GM19468 (cell line): Measurements from ENCODE around the gene WDFY4.

Source experiments
- ATAC-seq: cut with Tn5 transposase; IDR thresholded peaks from one replicate; pipeline ENCODE4 v1.9.1; 2021; ENCODE audit warnings: mild to moderate bottlenecking, moderate library complexity, moderate number of reproducible peaks; ENCODE audit not compliant: unreplicated experiment; ENCODE audit errors: extremely low read depth

WDFY4 gene

DNA sequence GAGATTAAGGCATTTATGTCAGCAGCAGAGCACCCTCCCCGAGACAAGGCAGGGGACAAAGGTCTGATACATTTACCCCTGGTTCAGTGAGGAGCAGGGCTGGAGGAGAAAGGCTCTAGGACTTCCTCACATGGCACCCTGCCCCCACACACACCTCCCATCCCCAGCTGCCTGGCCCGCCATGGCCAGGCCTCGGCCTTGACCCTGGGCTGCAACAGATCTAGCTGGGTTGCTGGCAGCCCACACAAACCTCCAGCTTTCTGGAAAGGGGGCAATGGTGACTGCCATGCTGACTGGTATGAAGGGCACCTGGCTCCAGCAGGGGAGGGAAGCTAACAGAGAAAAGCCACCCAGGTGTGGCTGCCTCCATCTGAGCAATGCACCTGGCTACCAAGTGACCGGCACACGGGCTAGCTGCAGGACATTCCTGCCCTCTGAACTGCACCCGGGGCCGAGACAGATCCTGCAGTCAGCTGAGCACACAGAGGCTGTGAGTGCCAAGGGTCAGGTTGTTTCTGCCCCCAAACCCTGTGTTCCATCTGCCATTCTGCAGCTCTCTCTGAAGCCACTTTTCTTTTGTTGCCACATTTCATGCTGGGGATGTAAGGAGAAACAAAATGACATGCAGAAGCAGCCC is 340.8 kb downstream of the WDFY4 start:
- ATAC-seq, result no peak

DNA sequence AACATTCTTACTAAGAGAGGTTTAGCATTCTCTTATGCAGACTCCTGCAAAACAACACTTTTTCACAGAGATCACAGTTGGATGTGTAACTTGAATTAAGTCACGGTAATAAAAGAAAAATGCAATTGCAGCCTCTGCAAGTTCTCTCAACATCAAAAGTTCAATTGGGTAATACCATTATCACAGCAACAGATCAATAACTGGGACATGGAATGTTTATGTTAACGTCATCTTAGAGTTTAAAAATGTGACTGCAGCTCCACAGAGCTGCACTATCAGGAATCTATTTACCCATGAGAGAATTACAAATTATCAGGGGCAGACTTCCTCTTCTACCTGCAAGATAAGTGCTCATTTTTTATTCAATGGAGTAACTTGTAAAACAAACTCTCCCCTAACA is 344.0 kb downstream of the WDFY4 start:
- no peak for ATAC-seq

DNA sequence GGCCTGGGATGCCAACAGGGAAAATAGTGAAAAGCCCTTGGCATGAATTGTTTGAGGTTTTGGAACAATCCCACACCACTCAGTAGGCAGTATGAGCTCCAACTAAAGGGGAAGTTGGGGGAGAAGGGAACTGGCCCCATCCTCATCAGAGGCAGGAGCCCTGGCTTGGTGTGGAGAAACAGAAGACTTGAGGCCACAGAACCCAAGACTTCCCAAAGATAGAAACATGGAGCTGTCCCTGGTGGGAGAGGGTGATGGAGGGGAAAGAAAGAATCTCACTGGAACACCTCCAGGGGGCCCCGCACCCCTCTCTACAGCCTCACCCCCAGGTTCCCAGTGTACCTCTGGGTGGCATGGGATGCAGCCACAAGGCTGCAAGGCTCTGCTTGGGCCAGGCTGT is 345.0 kb downstream of the WDFY4 start:
- no peak for ATAC-seq
